Kidney epithelial cell (primary cell): Measurements from ENCODE around the gene ARL15. TPM values are rescaled to one million over a fixed set of nuclear protein-coding genes. Genes with fewer than 3 reads are reported as not detected.

Experiments used
- DNase-seq: peaks from one replicate; pipeline ENCODE4 v3.0.0-alpha.2; 2010; ENCODE audit warnings: low read depth
- H3K27me3 ChIP-seq: 2 replicates; pipeline ENCODE4 v1.6.0; 2011; ENCODE audit warnings: low read length; ENCODE audit not compliant: control insufficient read depth, insufficient read depth
- H3K36me3 ChIP-seq: 2 replicates; pipeline ENCODE4 v1.5.1; 2011; ENCODE audit warnings: low read length; ENCODE audit not compliant: control insufficient read depth, insufficient read depth
- H3K4me3 ChIP-seq: 2 replicates; pipeline ENCODE4 v1.5.1; 2011; ENCODE audit warnings: low read depth, mild to moderate bottlenecking, control low read depth, low read length
- CTCF ChIP-seq: IDR thresholded peaks from 2 replicates; pipeline ENCODE4 v1.5.1; 2011; ENCODE audit warnings: mild to moderate bottlenecking, moderate library complexity, low read length, control low read depth, inconsistent platforms; ENCODE audit not compliant: insufficient read depth, poor library complexity, severe bottlenecking
- total RNA-seq: library from RNA; depleted of rRNA; stranded (reverse); fragments of >200 nt; gene quantifications from 2 replicates; pipeline ENCODE4 v1.2.3, GENCODE V29; 2015

The ARL15 gene
- total RNA-seq, 1 donor from 2014 or later = 9.7 TPM

DNA sequence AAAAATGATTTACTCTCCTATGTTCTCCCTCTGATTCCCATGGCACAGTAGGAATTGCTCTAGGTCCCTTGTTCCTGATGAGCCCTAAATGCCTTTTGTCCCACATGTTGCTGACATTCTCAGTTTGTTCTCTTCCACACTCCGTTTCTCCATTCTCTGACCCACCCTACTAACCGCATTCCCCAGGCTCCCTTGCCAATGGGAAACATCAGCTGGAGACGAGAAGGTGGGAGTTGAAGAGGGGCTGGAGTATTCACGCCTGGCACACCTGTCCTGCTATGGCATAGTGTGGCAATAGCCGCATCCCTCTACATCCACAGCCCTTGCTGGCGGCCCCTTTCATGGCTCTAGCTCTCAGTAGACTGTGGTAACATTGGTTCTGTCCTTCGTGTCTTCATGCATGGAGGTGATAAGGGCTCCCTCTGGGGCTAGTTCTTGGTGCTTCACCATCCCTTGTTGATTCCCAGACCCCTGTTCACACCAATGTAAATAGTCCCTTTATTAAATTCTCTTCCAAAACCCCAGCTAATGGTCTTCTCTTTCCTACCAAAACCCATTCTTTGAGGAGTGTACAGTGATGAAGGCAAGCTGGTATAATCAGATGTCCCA lies 16.4 kb upstream of the ARL15 start:
- H3K36me3 ChIP-seq = no peaks in the 10 kb centered on the region
- no peak for TF ChIP-seq CTCF
- no peaks in the 10 kb centered on the region for H3K27me3 ChIP-seq
- DNase-seq = no peak
- H3K4me3 ChIP-seq = no peak overlapping the region

- Histone ChIP-seq H3K27me3 (no peaks in the 10 kb centered on the region), H3K4me3 (no peak overlapping the region), H3K36me3 (no peaks in the 10 kb centered on the region)
- no peak for TF ChIP-seq CTCF
- no peak for DNase-seq
Observed at GRCh38 chr5:54325610-54326311, 15.4 kb upstream of the ARL15 start.

GRCh38 chr5:54325272-54325609 lies 14.9 kb upstream of the ARL15 start:
- TF ChIP-seq CTCF = no peak
- Histone ChIP-seq H3K36me3 (no peaks in the 10 kb centered on the region), H3K4me3 (no peak overlapping the region), H3K27me3 (no peaks in the 10 kb centered on the region)
- DNase-seq = no peak

DNA sequence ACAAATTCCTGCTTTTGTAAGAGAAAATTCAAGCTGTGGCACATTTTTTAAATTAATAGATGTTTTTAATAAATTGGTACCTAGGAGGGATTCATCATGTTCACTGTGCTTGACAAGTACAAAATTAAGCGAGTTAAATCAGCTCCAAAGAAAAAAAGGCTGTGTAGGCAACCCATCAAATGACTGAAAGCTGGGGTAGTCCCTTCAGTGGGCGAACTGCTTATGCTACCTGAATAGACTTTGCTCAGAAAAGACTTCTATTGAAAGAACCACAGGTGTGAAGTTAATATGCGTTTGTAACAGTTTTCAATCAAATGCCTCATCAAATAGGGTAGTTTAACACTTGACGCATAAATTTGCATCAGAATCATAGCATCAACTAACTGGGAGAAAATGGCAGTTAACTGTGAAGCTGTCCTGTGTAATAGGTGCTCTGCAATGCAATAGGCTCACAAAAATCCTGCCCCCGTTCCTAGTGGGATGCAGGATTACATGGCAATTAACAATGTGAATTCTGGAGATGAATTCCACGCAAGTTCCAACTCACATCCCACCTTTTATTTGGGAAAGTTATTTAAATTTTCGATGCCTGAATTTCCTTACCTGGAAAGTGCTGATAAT lies 14.4 kb upstream of the ARL15 start:
- Histone ChIP-seq H3K4me3 (no peak overlapping the region), H3K27me3 (no peaks in the 10 kb centered on the region), H3K36me3 (no peaks in the 10 kb centered on the region)
- no peak for DNase-seq
- TF ChIP-seq CTCF = no peak

- DNase-seq = no peak
- Histone ChIP-seq H3K27me3 (no peaks in the 10 kb centered on the region), H3K36me3 (no peaks in the 10 kb centered on the region), H3K4me3 (no peak overlapping the region)
- no peak for TF ChIP-seq CTCF
Observed at GRCh38 chr5:54323495-54323894, 13.1 kb upstream of the ARL15 start.
